Ascending aorta (tissue), 2 donors: ENCODE results near the gene WNT1. TPM values are rescaled to one million over a fixed set of nuclear protein-coding genes. Genes with fewer than 3 reads are reported as not detected.
A peak's percentile ranks its signal among the peaks of the same experiment; 100 is the strongest.

Experiments used
- DNase-seq, 2 donors: peaks; one replicate each; pipeline ENCODE4 v3.0.0-alpha.2; 2019; ENCODE audit warnings: low spot score in 2 of 2
- H3K27ac ChIP-seq, 2 donors: fragments of 200-600 bp; sonication (generic); one replicate each; pipeline ENCODE4 v1.5.1; 2016 to 2017; ENCODE audit warnings: mild to moderate bottlenecking in 1 of 2
- H3K27me3 ChIP-seq: fragments of 200-600 bp; sonication (generic); one replicate; pipeline ENCODE4 v1.5.1; 2017
- H3K36me3 ChIP-seq, 2 donors: fragments of 200-600 bp; sonication (generic); one replicate each; pipeline ENCODE4 v1.5.1; 2016
- H3K4me1 ChIP-seq, 2 donors: fragments of 200-600 bp; sonication (generic); one replicate each; pipeline ENCODE4 v1.5.1; 2016 to 2017; ENCODE audit warnings: mild to moderate bottlenecking in 1 of 2
- H3K4me3 ChIP-seq, 2 donors: fragments of 200-600 bp; sonication (generic); one replicate each; pipeline ENCODE4 v1.5.1; 2016 to 2017; ENCODE audit warnings: mild to moderate bottlenecking in 1 of 2
- H3K9me3 ChIP-seq, 2 donors: fragments of 200-600 bp; sonication (generic); one replicate each; pipeline ENCODE4 v1.5.1; 2016
- intact Hi-C: fragments of 100-400 bp; cut with DNase I; formaldehyde crosslinking; loops from one replicate; pipeline ENCODE4 v1.15.1; 2023
- total RNA-seq: library from RNA; depleted of rRNA; stranded (reverse); fragments of >200 nt; gene quantifications from one replicate; pipeline ENCODE4 v1.1.0, GENCODE V29; 2016
- TF ChIP-seq, protein P1 (sequence below), 3 experiments: fragments of 200-600 bp in 2 of 3; fragments of 450-650 bp in 1 of 3; sonication (generic) in 2 of 3; IDR thresholded peaks; one replicate each; pipeline ENCODE4 v1.5.1; 2016 to 2019; ENCODE audit warnings: antibody characterized with exemption in 3 of 3, mild to moderate bottlenecking in 1 of 3, moderate library complexity in 1 of 3

WNT1 gene
- total RNA-seq, 1 donor from 2014 or later, result not detected

DNA sequence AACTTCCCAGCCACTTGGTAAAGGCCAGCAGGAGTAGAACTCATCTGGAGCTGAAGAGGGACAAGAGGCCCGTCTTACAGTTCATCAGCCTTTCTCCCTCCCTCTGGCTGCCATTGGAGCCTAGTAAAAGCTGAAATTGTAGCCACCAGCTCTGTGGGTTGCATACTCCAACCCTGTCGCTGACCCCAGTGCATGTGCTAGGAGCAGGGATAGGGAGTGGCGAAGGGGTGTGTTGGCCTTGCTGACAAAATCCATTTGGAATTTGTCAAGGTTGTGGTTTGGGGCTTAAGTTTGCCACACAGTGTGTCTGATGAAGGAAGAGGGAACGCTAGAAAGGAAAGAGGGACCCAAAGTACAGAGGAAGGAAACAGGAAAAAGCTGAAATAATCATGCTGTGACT is 16.8 kb upstream of the WNT1 start:
- no peaks in the 10 kb centered on the region for H3K36me3 ChIP-seq
- H3K9me3 ChIP-seq, result no peaks in the 10 kb centered on the region
- H3K27ac ChIP-seq, result no peak overlapping the region
- H3K4me1 ChIP-seq, result peaks cover 0 to 7% of the 10 kb centered on the region in 2 donors
- TF ChIP-seq, protein P1, sequence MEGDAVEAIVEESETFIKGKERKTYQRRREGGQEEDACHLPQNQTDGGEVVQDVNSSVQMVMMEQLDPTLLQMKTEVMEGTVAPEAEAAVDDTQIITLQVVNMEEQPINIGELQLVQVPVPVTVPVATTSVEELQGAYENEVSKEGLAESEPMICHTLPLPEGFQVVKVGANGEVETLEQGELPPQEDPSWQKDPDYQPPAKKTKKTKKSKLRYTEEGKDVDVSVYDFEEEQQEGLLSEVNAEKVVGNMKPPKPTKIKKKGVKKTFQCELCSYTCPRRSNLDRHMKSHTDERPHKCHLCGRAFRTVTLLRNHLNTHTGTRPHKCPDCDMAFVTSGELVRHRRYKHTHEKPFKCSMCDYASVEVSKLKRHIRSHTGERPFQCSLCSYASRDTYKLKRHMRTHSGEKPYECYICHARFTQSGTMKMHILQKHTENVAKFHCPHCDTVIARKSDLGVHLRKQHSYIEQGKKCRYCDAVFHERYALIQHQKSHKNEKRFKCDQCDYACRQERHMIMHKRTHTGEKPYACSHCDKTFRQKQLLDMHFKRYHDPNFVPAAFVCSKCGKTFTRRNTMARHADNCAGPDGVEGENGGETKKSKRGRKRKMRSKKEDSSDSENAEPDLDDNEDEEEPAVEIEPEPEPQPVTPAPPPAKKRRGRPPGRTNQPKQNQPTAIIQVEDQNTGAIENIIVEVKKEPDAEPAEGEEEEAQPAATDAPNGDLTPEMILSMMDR (IDR thresholded peaks at IDR 0.05), result no peak
- no peaks in the 10 kb centered on the region for H3K27me3 ChIP-seq
- DNase-seq, result no peak
- no peak overlapping the region for H3K4me3 ChIP-seq
- intact Hi-C loops, result no loop called here

DNA sequence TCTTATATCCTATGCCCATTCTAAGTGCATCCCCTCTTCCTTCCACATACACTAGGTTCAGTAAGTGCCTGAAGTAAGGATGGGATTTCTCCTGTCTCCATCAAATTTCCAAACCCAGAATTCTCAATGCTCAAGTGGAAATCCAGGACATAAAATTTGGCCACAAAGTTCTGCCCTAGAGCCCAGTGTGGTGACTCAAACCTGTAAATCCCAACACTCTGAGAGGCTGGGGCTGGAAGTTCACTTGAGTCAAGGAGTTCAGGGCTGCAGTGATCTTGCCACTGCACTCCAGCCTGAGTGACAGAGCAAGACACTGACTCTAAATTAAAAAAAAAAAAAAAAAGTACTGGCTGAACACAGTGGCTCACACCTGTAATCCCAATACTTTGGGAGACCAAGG is 16.3 kb upstream of the WNT1 start:
- intact Hi-C loops, result no loop called here
- H3K27ac ChIP-seq, result no peak overlapping the region
- H3K36me3 ChIP-seq, result no peaks in the 10 kb centered on the region
- TF ChIP-seq, protein P1 (IDR thresholded peaks at IDR 0.05), result no peak
- peaks cover 0 to 7% of the 10 kb centered on the region in 2 donors for H3K4me1 ChIP-seq
- H3K27me3 ChIP-seq, result no peaks in the 10 kb centered on the region
- no peak overlapping the region for H3K4me3 ChIP-seq
- DNase-seq, result no peak
- H3K9me3 ChIP-seq, result no peaks in the 10 kb centered on the region

DNA sequence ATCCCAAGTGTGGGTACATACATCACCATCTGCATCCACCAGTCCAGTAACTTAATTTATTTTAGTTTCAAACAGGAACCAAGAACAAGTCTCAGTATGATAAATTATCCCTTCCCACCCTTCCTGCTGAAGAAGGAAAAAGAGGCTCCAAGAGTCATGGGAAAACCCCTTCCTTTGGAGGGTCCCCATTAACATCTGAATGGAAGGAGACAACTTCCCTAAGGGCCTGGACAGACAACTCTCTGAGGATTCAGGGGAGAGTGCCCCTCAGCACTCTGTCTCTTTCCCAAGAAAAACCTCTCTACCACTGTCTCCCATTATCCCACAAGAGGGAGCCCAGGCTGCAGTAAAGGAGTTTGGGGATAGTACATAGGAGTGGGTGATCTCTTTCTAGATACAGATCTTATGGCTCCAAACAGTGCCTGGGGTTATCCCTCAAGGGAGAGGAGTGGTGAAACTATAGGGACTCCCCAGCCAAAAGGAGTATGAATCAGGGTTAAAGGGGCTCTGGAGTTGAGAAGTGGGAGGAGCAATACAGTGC is 12.8 kb upstream of the WNT1 start:
- no peak overlapping the region for H3K27ac ChIP-seq
- H3K4me3 ChIP-seq, result no peak overlapping the region
- no peak for DNase-seq
- TF ChIP-seq, protein P1 (IDR thresholded peaks at IDR 0.05), result peak in 1 of 3 experiments; percentile 9
- H3K36me3 ChIP-seq, result no peaks in the 10 kb centered on the region
- no peaks in the 10 kb centered on the region for H3K9me3 ChIP-seq
- no peaks in the 10 kb centered on the region for H3K27me3 ChIP-seq
- intact Hi-C loops, result no loop called here
- H3K4me1 ChIP-seq, result peaks cover 0 to 3% of the 10 kb centered on the region in 2 donors

DNA sequence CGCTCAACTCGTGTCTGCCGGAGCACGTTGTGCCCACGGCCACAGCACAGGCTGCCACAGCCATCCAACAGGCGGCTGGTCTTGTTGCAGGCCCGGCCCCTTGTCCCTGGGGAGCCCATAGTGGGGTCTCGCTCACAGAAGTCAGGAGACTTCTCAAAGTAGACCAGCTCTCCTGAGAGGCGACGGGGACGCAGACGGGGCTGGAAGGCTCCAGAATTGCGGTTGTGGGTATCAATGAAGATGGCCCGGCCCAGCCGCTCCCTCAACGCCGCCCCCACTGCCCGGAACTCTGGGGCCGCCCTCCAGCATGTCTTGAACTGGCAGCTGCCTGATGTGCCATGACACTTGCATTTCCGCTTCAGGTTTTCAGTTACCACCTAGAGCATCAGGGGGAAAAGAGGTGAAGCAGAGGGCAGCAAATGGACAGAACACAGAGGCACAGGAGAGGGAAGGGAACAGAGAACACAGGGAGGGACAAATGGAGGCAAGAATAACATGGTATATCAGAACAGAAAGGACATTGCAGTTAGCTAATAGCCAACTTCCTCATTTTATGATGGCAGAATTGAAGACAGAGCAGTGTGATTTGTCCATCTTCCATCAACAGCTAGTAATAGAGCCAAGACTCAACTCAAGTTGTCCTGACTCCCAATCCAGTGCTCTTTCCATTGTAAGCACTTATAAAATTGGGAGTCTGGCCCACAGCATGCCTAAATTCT is 11.8 kb upstream of the WNT1 start:
- Histone ChIP-seq H3K36me3 (no peaks in the 10 kb centered on the region), H3K27ac (no peak overlapping the region), H3K4me1 (peaks cover 0 to 8% of the 10 kb centered on the region in 2 donors), H3K4me3 (no peak overlapping the region), H3K9me3 (no peaks in the 10 kb centered on the region), H3K27me3 (no peaks in the 10 kb centered on the region)
- TF ChIP-seq, protein P1 (IDR thresholded peaks at IDR 0.05), result no peak
- no peak for DNase-seq
- intact Hi-C loops, result no loop called here

DNA sequence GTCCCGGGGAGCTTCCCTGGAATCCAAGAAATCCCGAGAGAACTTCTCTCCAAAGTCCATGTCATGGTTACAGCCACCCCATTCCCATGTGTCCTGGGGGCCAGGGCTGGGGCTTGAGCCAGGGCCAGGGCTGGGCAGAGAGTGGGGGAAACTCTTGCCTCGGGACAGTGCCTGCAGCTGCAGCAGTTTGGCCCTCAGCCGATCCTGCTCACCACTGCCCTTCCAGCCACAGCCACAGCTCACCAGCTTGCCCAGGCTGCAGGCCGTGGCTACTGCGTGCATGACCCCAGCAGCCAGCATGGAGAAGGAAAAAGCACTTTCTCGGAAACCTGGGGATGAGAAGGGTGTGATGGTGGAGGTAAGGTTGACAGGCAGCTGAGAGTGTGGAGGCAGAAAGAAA is 10.1 kb upstream of the WNT1 start:
- peaks cover 0 to 8% of the 10 kb centered on the region in 2 donors for H3K4me1 ChIP-seq
- H3K9me3 ChIP-seq, result no peaks in the 10 kb centered on the region
- H3K27me3 ChIP-seq, result peaks cover 4% of the 10 kb centered on the region
- intact Hi-C loops, result no loop called here
- H3K36me3 ChIP-seq, result no peaks in the 10 kb centered on the region
- TF ChIP-seq, protein P1 (IDR thresholded peaks at IDR 0.05), result no peak
- H3K4me3 ChIP-seq, result no peak overlapping the region
- DNase-seq, result no peak
- H3K27ac ChIP-seq, result no peak overlapping the region
